PC-3 (cell line): ENCODE data around the gene CAPG. TPM values are rescaled to one million over a fixed set of nuclear protein-coding genes. Genes with fewer than 3 reads are reported as not detected.
A peak's percentile ranks its signal among the peaks of the same experiment; 100 is the strongest.

Source experiments
- ATAC-seq: fragments of 200-7000 bp; cut with Tn5 transposase; 2 replicates; pipeline ENCODE4 v1.9.1; 2020; ENCODE audit warnings: mild to moderate bottlenecking, moderate library complexity
- BruUV-seq: library from RNA; stranded (reverse); fragments of 400-500 nt; replicated peaks from 2 replicates; lab custom pipeline; 2021; lab: Mats Ljungman, UMichigan
- CTCF ChIA-PET: fragments of 300-600 bp; sonication (Branson Sonifier 250); formaldehyde crosslinking; loops from one replicate; lab custom pipeline; 2022; ENCODE audit warnings: antibody characterized with exemption; lab: Charles Lee
- POLR2A ChIA-PET: fragments of 300-600 bp; sonication (Branson Sonifier 250); formaldehyde crosslinking; loops from one replicate; lab custom pipeline; 2022; ENCODE audit warnings: antibody characterized with exemption; ENCODE audit not compliant: unreplicated experiment; lab: Charles Lee
- DNase-seq: peaks from one replicate; pipeline ENCODE4 v3.0.0-alpha.2; 2015
- H2AFZ ChIP-seq: fragments of 300-600 bp; sonication (generic); 2 replicates; pipeline ENCODE4 v1.6.0; 2016; ENCODE audit warnings: antibody characterized with exemption, low read length
- H3F3A ChIP-seq: fragments of 300-600 bp; sonication (generic); one replicate; pipeline ENCODE4 v1.6.0; 2017; ENCODE audit warnings: antibody characterized with exemption, low read length, control low read depth, mild to moderate bottlenecking; ENCODE audit not compliant: unreplicated experiment
- H3K27ac ChIP-seq: fragments of 300-600 bp; sonication (generic); 2 replicates; pipeline ENCODE4 v1.5.1; 2016; ENCODE audit warnings: mild to moderate bottlenecking, low read length
- H3K27me3 ChIP-seq: fragments of 300-600 bp; sonication (generic); 2 replicates; pipeline ENCODE4 v1.6.1; 2016; ENCODE audit warnings: low read length, mixed read lengths
- H3K36me3 ChIP-seq: fragments of 300-600 bp; sonication (generic); 2 replicates; pipeline ENCODE4 v1.6.1; 2016; ENCODE audit warnings: low read depth, mixed run types, low read length, mixed read lengths
- H3K4me1 ChIP-seq: fragments of 300-600 bp; sonication (generic); 2 replicates; pipeline ENCODE4 v1.5.1; 2016; ENCODE audit warnings: low read length; ENCODE audit not compliant: insufficient read depth
- H3K4me2 ChIP-seq: fragments of 300-600 bp; sonication (generic); 2 replicates; pipeline ENCODE4 v1.6.0; 2016; ENCODE audit warnings: low read length
- H3K4me3 ChIP-seq: fragments of 300-600 bp; sonication (generic); 2 replicates; pipeline ENCODE4 v1.5.1; 2016; ENCODE audit warnings: mild to moderate bottlenecking, low read length, mixed read lengths
- H3K79me2 ChIP-seq: fragments of 300-600 bp; sonication (generic); 2 replicates; pipeline ENCODE4 v1.6.1; 2017; ENCODE audit warnings: low read length, mixed read lengths
- H3K9ac ChIP-seq: fragments of 300-600 bp; sonication (generic); 2 replicates; pipeline ENCODE4 v1.6.0; 2016; ENCODE audit warnings: mild to moderate bottlenecking, low read length
- H3K9me2 ChIP-seq: fragments of 300-600 bp; sonication (generic); replicated peaks from 2 replicates; pipeline ENCODE4 v1.6.1; 2016; ENCODE audit warnings: mixed run types, low read length, mixed read lengths
- H3K9me3 ChIP-seq: fragments of 300-600 bp; sonication (generic); 2 replicates; pipeline ENCODE4 v1.6.1; 2016; ENCODE audit warnings: low read length, mixed read lengths
- H4K20me1 ChIP-seq: fragments of 300-600 bp; sonication (generic); 2 replicates; pipeline ENCODE4 v1.6.1; 2016; ENCODE audit warnings: low read length, mixed read lengths
- EZH2 ChIP-seq: fragments of 300-600 bp; sonication (generic); IDR thresholded peaks from one replicate; pipeline ENCODE4 v1.6.1; 2017; ENCODE audit warnings: antibody characterized with exemption, mild to moderate bottlenecking, low read length; ENCODE audit not compliant: unreplicated experiment
- EZH2phosphoT487 ChIP-seq: fragments of 300-600 bp; sonication (generic); IDR thresholded peaks from 2 replicates; pipeline ENCODE4 v1.6.1; 2018; ENCODE audit warnings: mild to moderate bottlenecking, antibody characterized with exemption, low read length, borderline replicate concordance
- intact Hi-C: fragments of 100-400 bp; cut with micrococcal nuclease; formaldehyde crosslinking; loops from 2 replicates; pipeline ENCODE4 v1.9.0; 2023
- total RNA-seq: library from RNA; depleted of rRNA; stranded (reverse); fragments of >200 nt; gene quantifications from 2 replicates; pipeline ENCODE4 v1.2.3, GENCODE V29; 2014
- TF ChIP-seq, protein P1 (sequence below): fragments of 300-600 bp; sonication (generic); conservative IDR thresholded peaks from 2 replicates; pipeline ENCODE4 v1.5.1; 2017; ENCODE audit warnings: antibody characterized with exemption, low read depth, mild to moderate bottlenecking, low read length

CAPG gene
- total RNA-seq, 1 experiment from 2014 or later: 221 TPM

DNA sequence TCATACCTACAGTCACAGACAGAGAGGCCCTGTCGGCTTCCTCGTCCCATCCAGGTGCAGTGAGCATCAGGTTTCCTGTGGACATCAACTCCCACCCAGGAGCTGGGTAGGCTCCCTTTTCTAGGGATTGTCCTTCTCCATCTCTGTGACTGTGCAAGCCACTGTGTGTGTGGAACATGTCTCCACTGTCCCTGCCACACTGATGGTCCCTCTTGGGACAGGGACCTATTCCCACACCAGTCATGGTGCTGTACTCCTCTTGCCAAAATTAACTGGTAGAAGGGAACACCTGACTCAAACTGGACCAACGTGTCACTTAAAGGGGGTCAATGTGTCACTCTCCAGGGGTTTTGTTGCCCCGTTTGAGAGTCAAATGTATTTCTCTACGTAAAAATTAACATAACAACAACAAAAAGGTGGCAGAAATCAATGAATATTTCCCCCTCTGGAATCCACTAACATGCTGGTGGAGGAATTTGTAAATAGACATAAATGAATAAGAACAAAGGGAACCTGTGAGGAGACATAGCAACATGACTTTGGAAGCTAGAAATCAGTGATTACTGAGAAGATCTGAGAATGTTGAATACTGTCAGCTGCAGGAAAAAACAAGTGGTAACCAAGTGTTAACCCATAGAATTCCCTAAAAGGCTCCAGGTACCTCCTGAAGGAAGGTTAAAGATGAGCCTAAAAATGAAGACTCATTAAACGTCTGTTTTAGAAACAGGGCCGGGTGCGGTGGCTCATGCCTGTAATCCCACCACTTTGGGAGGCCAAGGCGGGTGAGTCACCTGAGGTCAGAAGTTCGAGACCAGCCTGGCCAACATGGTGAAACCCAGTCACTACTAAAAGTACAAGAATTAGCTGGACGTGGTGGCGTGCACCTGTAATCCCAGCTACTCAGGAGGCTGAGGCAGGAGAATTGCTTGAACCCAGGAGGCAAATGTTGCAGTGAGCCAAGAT is 48.7 kb upstream of the CAPG start:
- Histone ChIP-seq H3K9me2 (no peaks in the 10 kb centered on the region), H3K27ac (peak overlapping the region; percentile 94), H3K4me2 (peak overlapping the region; percentile 36), H3K9ac (peak overlapping the region; percentile 58), H2AFZ (no peak overlapping the region), H3K9me3 (no peaks in the 10 kb centered on the region), H3K36me3 (no peaks in the 10 kb centered on the region), H3K4me1 (peaks cover 34% of the 10 kb centered on the region), H3K27me3 (no peaks in the 10 kb centered on the region), H3K79me2 (no peaks in the 10 kb centered on the region), H3K4me3 (no peak overlapping the region), H4K20me1 (no peaks in the 10 kb centered on the region), H3F3A (no peaks in the 10 kb centered on the region)
- CTCF ChIA-PET: no interaction called here
- POLR2A ChIA-PET: interaction anchor here (0.7 kb wide), 1 partner anchor 58 kb away, joined by 3 read pairs; no protein-coding TSS in a partner anchor
- intact Hi-C loops: loop anchor here (1.0 kb wide), 2 partner anchors 38 to 40 kb away; no protein-coding TSS in a partner anchor
- ATAC-seq: peak; percentile 3
- no TSS peak for BruUV-seq
- TF ChIP-seq EZH2phosphoT487 (no peak), EZH2 (no peak)
- TF ChIP-seq, protein P1, sequence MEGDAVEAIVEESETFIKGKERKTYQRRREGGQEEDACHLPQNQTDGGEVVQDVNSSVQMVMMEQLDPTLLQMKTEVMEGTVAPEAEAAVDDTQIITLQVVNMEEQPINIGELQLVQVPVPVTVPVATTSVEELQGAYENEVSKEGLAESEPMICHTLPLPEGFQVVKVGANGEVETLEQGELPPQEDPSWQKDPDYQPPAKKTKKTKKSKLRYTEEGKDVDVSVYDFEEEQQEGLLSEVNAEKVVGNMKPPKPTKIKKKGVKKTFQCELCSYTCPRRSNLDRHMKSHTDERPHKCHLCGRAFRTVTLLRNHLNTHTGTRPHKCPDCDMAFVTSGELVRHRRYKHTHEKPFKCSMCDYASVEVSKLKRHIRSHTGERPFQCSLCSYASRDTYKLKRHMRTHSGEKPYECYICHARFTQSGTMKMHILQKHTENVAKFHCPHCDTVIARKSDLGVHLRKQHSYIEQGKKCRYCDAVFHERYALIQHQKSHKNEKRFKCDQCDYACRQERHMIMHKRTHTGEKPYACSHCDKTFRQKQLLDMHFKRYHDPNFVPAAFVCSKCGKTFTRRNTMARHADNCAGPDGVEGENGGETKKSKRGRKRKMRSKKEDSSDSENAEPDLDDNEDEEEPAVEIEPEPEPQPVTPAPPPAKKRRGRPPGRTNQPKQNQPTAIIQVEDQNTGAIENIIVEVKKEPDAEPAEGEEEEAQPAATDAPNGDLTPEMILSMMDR: no peak
- peak; percentile 27 for DNase-seq

DNA sequence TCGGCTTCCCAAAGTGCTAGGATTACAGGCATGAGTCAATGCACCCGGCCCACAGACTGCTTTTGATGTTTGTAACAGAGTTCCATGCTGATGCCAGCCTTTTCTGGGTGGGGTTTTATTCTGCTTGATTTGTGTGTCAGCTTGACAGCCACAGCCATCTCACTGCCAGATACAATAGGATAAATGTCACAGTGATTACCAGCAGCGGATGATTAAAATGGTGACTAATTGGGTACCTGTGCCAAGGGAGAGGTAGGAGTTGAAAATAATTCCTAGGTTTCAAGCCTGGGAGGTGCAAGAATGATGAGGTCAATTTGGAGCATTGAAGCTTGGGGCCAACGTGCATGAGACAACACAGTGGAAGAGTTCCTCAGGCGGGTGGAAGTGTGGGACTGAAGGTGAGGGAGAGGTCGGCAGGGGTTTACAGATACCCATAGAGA is 47.7 kb upstream of the CAPG start:
- Histone ChIP-seq H3K9me3 (no peaks in the 10 kb centered on the region), H3F3A (no peaks in the 10 kb centered on the region), H2AFZ (no peak overlapping the region), H3K27me3 (no peaks in the 10 kb centered on the region), H3K9me2 (no peaks in the 10 kb centered on the region), H3K4me1 (peaks cover 34% of the 10 kb centered on the region), H3K79me2 (no peaks in the 10 kb centered on the region), H4K20me1 (no peaks in the 10 kb centered on the region), H3K36me3 (no peaks in the 10 kb centered on the region), H3K4me2 (peak overlapping the region; percentile 36), H3K9ac (peak overlapping the region; percentile 58), H3K4me3 (no peak overlapping the region), H3K27ac (peak overlapping the region; percentile 94)
- BruUV-seq: no TSS peak
- POLR2A ChIA-PET: interaction anchor here (0.7 to 0.9 kb wide), 2 partner anchors 47 to 59 kb away, joined by 3 read pairs; no protein-coding TSS in a partner anchor
- intact Hi-C loops: loop anchor here (1.0 kb wide), 2 partner anchors 37 to 41 kb away; no protein-coding TSS in a partner anchor
- peak; percentile 92 for ATAC-seq
- TF ChIP-seq EZH2phosphoT487 (no peak), EZH2 (no peak)
- TF ChIP-seq, protein P1: no peak
- DNase-seq: peak; percentile 98
- CTCF ChIA-PET: no interaction called here
